ENCODE measurements around the gene CHST9.
"Not testable (repeated sequence)": the region's sequence is repeated elsewhere in the genome, so short reads cannot be mapped to it uniquely, and the experiment has no call there.

The CHST9 gene

DNA sequence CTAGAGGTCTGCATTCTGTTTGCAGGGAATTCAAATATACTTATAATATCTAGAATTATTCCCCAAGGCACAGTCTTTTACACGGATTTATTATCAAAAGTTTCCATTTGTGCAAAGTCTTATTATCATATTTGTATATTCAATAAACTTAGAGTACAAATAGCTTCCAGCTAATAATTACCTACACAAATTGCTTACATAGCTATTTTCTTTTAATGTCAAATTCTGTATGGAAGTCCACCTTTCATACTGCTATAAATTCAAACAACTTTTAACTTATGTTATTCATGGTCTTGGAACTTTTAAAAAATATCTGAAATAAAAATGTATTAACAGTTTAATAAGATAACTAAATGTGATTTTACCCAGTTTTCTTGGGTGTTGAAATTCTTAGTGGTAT, 13.1 kb downstream of the CHST9 start:
- DNase-seq (ENCODE audit: low read depth): no peak

DNA sequence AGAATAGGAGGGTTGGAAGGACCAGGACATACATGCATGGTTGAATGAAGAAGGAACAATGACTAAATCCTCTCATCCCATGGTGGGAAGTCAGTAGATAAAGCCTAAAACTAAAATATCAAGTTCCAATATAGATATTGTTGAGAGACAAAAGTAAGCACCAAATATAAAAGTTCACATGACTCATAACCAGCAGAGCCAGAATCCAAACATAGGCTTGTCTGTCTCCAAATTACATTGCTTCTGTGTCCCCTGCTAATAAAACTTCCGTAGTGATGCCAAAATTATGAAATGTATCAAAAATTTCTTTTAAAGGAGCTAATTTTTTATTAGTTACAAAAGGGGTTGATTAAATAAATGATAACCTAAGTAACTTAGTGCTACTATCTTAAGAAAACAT, 19.7 kb downstream of the CHST9 start:
- DNase-seq (ENCODE audit: low read depth): no peak

- no peak for DNase-seq (ENCODE audit: low read depth)
Measured at GRCh38 chr18:27164905-27165304, 20.2 kb downstream of the CHST9 start.

DNA sequence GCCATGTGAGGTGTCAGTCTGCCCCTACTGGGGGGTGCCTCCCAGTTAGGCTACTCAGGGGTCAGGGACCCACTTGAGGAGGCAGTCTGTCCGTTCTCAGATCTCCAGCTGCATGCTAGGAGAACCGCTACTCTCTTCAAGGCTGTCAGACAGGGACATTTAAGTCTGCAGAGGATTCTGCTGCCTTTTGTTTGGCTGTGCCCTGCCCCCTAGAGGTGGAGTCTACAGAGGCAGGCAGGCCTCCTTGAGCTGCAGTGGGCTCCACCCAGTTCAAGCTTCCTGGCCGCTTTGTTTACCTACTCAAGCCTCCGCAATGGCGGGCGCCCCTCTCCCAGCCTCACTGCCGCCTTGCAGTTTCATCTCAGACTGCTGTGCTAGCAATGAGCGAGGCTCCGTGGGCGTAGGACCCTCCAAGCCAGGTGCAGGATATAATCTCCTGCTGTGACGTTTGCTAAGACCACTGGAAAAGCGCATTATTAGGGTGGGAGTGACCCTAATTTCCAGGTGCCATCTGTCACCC, 21.9 kb downstream of the CHST9 start:
- not testable (repeated sequence) for DNase-seq (ENCODE audit: low read depth)

DNA sequence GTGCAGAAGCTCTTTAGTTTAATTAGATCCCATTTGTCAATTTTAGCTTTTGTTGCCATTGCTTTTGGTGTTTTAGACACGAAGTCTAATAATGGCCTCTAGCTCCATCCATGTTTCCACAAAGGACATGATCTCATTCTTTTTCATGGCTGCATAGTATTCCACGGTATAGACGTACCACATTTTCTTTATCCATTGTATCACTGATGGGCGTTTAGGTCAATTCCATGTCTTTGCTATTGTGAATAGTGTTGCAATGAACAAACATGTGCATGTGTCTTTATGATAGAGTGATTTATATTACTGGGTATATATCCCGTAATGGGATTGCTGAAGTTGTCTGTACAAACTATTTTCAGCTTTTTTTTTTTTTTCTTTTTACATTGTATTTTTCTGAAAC, 35.9 kb downstream of the CHST9 start:
- not testable (repeated sequence) for DNase-seq (ENCODE audit: low read depth)

GRCh38 chr18:27144672-27145071, 40.4 kb downstream of the CHST9 start:
- no peak for DNase-seq (ENCODE audit: low read depth)

- no peak for DNase-seq (ENCODE audit: low read depth)
Measured at GRCh38 chr18:27143580-27144287, 41.4 kb downstream of the CHST9 start.

DNA sequence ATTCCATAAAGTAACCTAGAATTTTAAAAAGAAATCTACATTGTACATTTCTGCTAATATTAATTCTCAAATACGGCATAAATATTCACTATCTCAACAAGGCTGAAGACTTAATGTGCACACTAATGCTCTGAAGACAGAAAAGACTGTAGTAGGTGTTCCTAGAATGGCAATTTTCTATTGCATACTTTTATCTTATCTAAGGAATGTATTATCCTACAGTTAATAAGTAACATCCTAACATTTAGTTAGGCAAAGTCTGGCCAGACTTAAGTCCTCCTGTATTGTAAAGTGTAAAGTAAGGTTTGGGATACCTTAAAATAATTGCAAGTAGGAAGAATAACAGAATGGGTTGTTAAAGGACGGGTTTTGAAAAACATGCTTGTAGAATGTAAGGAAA, 42.2 kb downstream of the CHST9 start:
- DNase-seq (ENCODE audit: low read depth): no peak

DNA sequence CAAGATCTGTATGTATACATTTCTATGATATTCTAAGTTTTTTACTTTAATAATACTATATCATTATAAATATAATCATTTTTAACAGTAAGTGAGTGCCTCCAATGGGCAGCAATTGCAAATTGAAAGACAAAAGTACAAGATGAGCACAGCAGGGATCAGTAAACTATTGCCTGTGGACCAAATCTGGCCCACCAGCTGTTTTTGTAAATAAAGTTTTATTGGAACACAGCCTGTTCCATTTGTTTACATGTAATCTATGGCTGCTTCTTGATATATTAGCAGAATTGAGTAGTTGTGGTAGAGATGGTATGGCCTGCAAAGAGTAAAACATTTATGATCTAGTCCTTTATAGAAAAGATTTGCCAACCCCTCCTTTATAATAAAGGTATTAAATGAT, 43.2 kb downstream of the CHST9 start:
- no peak for DNase-seq (ENCODE audit: low read depth)

DNA sequence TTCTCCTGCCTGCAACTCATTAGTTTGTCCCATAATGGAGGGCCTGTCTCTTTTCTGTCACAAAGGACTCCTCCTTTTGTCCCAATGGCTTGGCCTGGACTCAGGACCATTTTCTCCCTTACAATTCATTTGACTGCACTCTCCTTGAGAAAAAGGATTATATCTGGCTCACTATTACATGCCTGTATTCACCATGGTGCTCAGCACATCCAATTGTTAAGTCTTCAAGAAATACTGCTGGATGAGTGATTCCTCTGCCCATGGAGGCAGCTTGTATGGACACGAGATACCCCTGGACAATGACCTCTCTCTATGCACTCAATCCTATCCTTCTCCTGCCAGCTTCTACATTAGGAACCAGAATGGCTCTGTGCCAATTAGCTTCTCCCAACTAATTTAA, 47.0 kb downstream of the CHST9 start:
- DNase-seq (ENCODE audit: low read depth): no peak

DNA sequence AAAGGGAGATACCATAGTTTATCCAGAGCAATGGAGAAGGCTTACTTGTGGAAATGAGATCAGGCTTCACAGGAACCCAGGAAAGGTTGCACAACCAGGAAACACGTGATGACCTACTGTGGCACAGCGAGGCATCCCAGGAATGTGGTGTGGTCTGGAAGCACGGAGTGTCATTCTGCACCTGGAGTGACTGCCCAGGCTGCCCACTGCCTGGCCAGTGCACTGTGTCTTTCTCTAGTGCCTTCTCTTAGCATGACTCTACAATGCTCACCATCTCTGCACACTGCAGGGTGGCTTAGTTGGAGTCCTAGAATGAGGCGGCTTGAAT, 48.9 kb downstream of the CHST9 start:
- DNase-seq (ENCODE audit: low read depth): no peak

DNA sequence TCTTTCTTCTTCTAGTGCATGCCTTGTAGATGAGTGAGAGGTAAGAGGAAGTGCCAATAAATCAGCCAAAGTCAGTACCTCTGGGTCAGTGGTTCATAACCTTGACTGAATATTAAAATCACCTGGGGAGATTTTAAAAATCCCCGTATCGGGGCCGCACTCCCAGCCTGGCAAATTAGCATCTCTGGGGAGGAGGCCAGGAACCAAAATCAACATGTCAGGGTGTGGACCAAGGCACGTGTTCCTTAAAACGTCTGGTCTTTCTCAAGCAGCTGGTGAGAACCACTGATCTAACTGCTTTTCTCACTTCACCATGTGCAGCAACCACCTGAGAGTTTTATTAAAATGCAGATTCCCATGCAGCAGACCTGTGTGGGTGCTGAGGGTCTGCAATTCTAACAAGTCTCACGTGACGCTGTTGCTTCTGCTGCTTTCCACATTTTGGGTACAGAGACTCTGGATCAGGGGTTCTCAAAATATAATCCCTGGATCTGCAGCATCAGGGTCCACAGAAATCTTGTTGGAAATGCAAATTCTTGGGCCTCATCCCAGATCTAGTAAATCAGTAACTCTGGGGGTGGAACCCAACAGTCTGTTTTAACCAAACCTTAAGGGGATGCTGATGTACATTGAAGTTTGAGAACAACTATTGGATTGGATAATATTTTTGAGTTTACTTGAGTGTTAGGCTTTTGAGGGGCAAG, 49.5 kb downstream of the CHST9 start:
- DNase-seq (ENCODE audit: low read depth): no peak

GRCh38 chr18:27130065-27130630, 55.0 kb downstream of the CHST9 start:
- DNase-seq (ENCODE audit: low read depth): no peak

GRCh38 chr18:27124196-27124595, 60.9 kb downstream of the CHST9 start:
- DNase-seq (ENCODE audit: low read depth): no peak

- no peak for DNase-seq (ENCODE audit: low read depth)
Measured at GRCh38 chr18:27121108-27121507, 64.0 kb downstream of the CHST9 start.

- DNase-seq (ENCODE audit: low read depth): no peak
Measured at GRCh38 chr18:27120246-27120645, 64.9 kb downstream of the CHST9 start.

GRCh38 chr18:27118973-27119372, 66.1 kb downstream of the CHST9 start:
- no peak for DNase-seq (ENCODE audit: low read depth)

DNA sequence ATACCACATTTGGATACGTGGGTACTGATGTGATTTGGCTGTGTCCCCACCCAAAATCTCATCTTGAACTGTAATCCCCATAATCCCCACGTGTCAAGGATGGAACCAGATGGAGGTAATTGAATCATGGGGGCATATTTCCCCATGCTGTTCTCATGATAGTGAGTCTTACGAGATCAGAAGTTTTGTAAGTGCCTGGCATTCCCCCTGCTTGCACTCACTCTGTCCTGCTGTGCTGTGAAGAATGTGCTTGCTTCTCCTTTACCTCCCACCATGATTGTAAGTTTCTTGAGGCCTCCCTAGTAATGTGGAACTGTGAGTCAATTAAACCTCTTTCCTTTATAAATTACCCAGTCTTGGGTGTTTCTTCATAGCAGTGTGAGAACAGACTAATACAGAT, 70.3 kb downstream of the CHST9 start:
- no peak for DNase-seq (ENCODE audit: low read depth)

- no peak for DNase-seq (ENCODE audit: low read depth)
Measured at GRCh38 chr18:27113358-27113757, 71.8 kb downstream of the CHST9 start.

GRCh38 chr18:27110319-27110718, 74.8 kb downstream of the CHST9 start:
- DNase-seq (ENCODE audit: low read depth): no peak

DNA sequence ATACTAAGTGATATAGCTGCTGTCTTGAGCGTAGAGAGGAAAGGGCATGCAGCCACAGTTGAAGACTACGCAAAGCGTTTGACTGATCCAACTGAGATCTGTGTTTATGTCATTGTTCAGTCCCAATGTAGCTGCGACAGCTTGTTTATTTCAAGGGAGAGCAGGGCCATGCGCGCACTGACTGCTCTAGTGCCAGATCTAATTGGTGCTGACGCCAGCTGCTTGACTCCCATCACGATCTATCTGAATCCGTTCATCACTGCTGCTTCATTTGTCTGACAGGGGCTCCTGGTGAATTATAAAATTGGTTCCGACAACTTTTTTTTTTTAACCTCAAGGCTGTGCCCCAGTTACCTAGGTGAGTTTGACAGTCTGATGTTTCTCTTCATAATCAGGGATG, 75.7 kb downstream of the CHST9 start:
- no peak for DNase-seq (ENCODE audit: low read depth)

DNA sequence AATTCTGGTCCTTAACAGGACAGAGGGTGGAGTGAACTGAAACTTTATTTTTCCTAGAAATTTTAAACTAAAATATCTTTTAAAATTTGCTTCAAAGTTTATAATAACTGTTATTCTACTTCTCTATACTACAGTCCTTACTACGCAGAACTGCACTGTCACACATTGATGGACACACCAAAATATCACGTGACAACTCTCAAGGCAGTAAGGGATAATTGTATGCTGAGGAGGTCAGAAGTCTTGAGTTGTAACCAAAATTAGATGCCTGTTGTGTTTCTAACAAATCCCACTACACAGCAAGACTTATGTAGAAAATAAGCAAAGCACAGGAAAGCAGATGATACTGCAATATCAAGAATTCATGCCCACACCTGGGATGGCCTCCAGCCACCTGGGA, 76.3 kb downstream of the CHST9 start:
- no peak for DNase-seq (ENCODE audit: low read depth)

GRCh38 chr18:27104743-27105142, 80.4 kb downstream of the CHST9 start:
- DNase-seq (ENCODE audit: low read depth): no peak

- DNase-seq (ENCODE audit: low read depth): no peak
Measured at GRCh38 chr18:27094621-27095020, 90.5 kb downstream of the CHST9 start.

Measured in stromal cell of bone marrow (primary cell).